Peyer's patch (tissue), 4 donors: ENCODE results near the gene OGA. TPM values are rescaled to one million over a fixed set of nuclear protein-coding genes. Genes with fewer than 3 reads are reported as not detected.

ENCODE experiments used
- DNase-seq, 3 donors: peaks; one replicate each; pipeline ENCODE4 v3.0.0-alpha.2; 2017 to 2019
- H3K27ac ChIP-seq, 4 donors: fragments of 200-600 bp; sonication (generic); one replicate each; pipeline ENCODE4 v1.5.1; 2016 to 2019
- H3K27me3 ChIP-seq, 2 donors: fragments of 200-600 bp; sonication (generic); one replicate each; pipeline ENCODE4 v1.5.1; 2019
- H3K36me3 ChIP-seq, 3 donors: fragments of 200-600 bp; sonication (generic); one replicate each; pipeline ENCODE4 v1.5.1; 2016 to 2019
- H3K4me1 ChIP-seq, 4 donors: fragments of 200-600 bp; sonication (generic); one replicate each; pipeline ENCODE4 v1.5.1; 2016 to 2019
- H3K4me3 ChIP-seq, 4 donors: fragments of 200-600 bp; sonication (generic); 1 replicate in 3 of 4; 2 replicates in 1 of 4; pipeline ENCODE4 v1.5.1; 2016 to 2019; ENCODE audit warnings: mild to moderate bottlenecking in 1 of 4
- H3K9me3 ChIP-seq, 4 donors: fragments of 200-600 bp; sonication (generic); one replicate each; pipeline ENCODE4 v1.5.1; 2016 to 2019; ENCODE audit warnings: mild to moderate bottlenecking in 1 of 4
- POLR2A ChIP-seq, 2 donors: fragments of 450-650 bp; IDR thresholded peaks; one replicate each; pipeline ENCODE4 v1.5.1; 2017; ENCODE audit warnings: antibody characterized with exemption in 2 of 2, mild to moderate bottlenecking in 2 of 2, moderate library complexity in 2 of 2
- total RNA-seq, 4 donors: library from RNA; depleted of rRNA; stranded (reverse); fragments of >200 nt; gene quantifications; one replicate each; pipeline ENCODE4 v1.1.0, GENCODE V29; 2016
- TF ChIP-seq, protein P1 (sequence below), 6 experiments: fragments of 450-650 bp in 4 of 6; fragments of 200-600 bp in 2 of 6; sonication (generic) in 1 of 6; IDR thresholded peaks; one replicate each; pipeline ENCODE4 v1.5.1; 2017 to 2019; ENCODE audit warnings: antibody characterized with exemption in 6 of 6, mild to moderate bottlenecking in 3 of 6, moderate library complexity in 1 of 6

Gene OGA
- total RNA-seq, 4 donors from 2014 or later: 142 to 367 (median 173) TPM

GRCh38 chr10:101812606-101813005 lies 5.6 kb downstream of the OGA start:
- Histone ChIP-seq H3K27me3 (no peaks in the 10 kb centered on the region), H3K9me3 (no peaks in the 10 kb centered on the region), H3K4me3 (no peak overlapping the region), H3K36me3 (peaks cover 0 to 53% (median 0%) of the 10 kb centered on the region in 3 donors), H3K4me1 (peaks cover 0 to 18% (median 5%) of the 10 kb centered on the region in 4 donors), H3K27ac (no peak overlapping the region)
- TF ChIP-seq POLR2A (IDR thresholded peaks at IDR 0.05): no peak
- TF ChIP-seq, protein P1, sequence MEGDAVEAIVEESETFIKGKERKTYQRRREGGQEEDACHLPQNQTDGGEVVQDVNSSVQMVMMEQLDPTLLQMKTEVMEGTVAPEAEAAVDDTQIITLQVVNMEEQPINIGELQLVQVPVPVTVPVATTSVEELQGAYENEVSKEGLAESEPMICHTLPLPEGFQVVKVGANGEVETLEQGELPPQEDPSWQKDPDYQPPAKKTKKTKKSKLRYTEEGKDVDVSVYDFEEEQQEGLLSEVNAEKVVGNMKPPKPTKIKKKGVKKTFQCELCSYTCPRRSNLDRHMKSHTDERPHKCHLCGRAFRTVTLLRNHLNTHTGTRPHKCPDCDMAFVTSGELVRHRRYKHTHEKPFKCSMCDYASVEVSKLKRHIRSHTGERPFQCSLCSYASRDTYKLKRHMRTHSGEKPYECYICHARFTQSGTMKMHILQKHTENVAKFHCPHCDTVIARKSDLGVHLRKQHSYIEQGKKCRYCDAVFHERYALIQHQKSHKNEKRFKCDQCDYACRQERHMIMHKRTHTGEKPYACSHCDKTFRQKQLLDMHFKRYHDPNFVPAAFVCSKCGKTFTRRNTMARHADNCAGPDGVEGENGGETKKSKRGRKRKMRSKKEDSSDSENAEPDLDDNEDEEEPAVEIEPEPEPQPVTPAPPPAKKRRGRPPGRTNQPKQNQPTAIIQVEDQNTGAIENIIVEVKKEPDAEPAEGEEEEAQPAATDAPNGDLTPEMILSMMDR (IDR thresholded peaks at IDR 0.05): no peak
- no peak for DNase-seq

DNA sequence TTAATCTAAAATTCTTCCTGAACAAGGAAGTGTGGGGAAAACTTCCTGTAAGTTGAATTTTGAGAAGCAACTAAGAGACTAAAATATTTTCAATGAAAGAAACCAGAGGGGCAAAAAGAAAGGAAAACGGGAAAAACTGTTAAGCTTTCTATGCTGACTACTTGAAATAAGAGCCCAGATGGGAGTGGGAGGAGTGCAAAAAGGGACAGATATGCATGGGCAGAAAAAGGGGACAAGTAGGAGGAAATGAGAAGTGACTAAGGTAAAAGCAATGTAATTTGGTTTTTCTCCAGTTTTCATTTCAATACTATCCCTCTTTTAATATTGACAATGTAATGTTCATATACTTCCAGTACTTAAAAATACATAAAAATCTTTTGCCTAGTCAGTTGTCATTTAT lies 11.1 kb downstream of the OGA start:
- no peaks in the 10 kb centered on the region for H3K4me1 ChIP-seq
- H3K9me3 ChIP-seq: no peaks in the 10 kb centered on the region
- no peak overlapping the region for H3K27ac ChIP-seq
- H3K27me3 ChIP-seq: no peaks in the 10 kb centered on the region
- TF ChIP-seq POLR2A (IDR thresholded peaks at IDR 0.05): no peak
- TF ChIP-seq, protein P1 (IDR thresholded peaks at IDR 0.05): no peak
- DNase-seq: no peak
- H3K36me3 ChIP-seq: peaks cover 0 to 98% (median 0%) of the 10 kb centered on the region in 3 donors
- H3K4me3 ChIP-seq: no peak overlapping the region

GRCh38 chr10:101803511-101803910 lies 14.7 kb downstream of the OGA start:
- Histone ChIP-seq H3K27ac (no peak overlapping the region), H3K4me1 (no peaks in the 10 kb centered on the region), H3K27me3 (no peaks in the 10 kb centered on the region), H3K4me3 (no peak overlapping the region), H3K9me3 (no peaks in the 10 kb centered on the region), H3K36me3 (peaks cover 0 to 98% (median 2%) of the 10 kb centered on the region in 3 donors)
- TF ChIP-seq, protein P1 (IDR thresholded peaks at IDR 0.05): no peak
- TF ChIP-seq POLR2A (IDR thresholded peaks at IDR 0.05): no peak
- no peak for DNase-seq

GRCh38 chr10:101797403-101798059 lies 20.7 kb downstream of the OGA start:
- Histone ChIP-seq H3K27ac (no peak overlapping the region), H3K27me3 (no peaks in the 10 kb centered on the region), H3K4me1 (peaks cover 0 to 4% (median 0%) of the 10 kb centered on the region in 4 donors), H3K9me3 (no peaks in the 10 kb centered on the region), H3K36me3 (peaks cover 0 to 100% (median 2%) of the 10 kb centered on the region in 3 donors), H3K4me3 (no peak overlapping the region)
- no peak for DNase-seq
- no peak for TF ChIP-seq POLR2A (IDR thresholded peaks at IDR 0.05)
- TF ChIP-seq, protein P1 (IDR thresholded peaks at IDR 0.05): no peak

DNA sequence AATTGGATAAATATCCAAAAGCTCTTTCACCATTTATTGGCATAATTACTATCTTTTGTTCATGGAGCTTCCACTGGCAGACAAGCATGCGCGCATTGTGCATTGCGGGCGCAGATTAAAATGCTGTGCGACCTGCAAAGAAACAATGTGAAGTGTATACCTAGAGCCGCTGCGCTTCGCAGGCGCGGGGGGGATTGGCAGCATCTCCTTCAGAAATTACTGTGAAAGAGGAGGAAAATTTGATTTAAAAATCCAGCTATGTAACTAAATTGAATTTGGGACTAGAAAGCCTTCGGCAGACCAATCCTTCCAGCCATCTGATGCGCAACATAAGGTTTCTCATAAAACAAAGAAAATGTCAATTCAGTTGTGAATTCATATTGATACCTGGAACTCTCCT lies 24.7 kb downstream of the OGA start:
- no peak for DNase-seq
- Histone ChIP-seq H3K4me3 (no peak overlapping the region), H3K27ac (no peak overlapping the region), H3K4me1 (peaks cover 0 to 4% (median 0%) of the 10 kb centered on the region in 4 donors), H3K27me3 (no peaks in the 10 kb centered on the region), H3K36me3 (peaks cover 0 to 100% (median 0%) of the 10 kb centered on the region in 3 donors), H3K9me3 (no peaks in the 10 kb centered on the region)
- TF ChIP-seq, protein P1 (IDR thresholded peaks at IDR 0.05): no peak
- no peak for TF ChIP-seq POLR2A (IDR thresholded peaks at IDR 0.05)
